GM18858 (cell line): ENCODE measurements around the gene FCHSD2.
"Not testable (repeated sequence)": the region's sequence is repeated elsewhere in the genome, so short reads cannot be mapped to it uniquely, and the experiment has no call there.

Source experiments
- ATAC-seq: cut with Tn5 transposase; IDR thresholded peaks from one replicate; pipeline ENCODE4 v1.9.1; 2021; ENCODE audit not compliant: unreplicated experiment

The FCHSD2 gene

DNA sequence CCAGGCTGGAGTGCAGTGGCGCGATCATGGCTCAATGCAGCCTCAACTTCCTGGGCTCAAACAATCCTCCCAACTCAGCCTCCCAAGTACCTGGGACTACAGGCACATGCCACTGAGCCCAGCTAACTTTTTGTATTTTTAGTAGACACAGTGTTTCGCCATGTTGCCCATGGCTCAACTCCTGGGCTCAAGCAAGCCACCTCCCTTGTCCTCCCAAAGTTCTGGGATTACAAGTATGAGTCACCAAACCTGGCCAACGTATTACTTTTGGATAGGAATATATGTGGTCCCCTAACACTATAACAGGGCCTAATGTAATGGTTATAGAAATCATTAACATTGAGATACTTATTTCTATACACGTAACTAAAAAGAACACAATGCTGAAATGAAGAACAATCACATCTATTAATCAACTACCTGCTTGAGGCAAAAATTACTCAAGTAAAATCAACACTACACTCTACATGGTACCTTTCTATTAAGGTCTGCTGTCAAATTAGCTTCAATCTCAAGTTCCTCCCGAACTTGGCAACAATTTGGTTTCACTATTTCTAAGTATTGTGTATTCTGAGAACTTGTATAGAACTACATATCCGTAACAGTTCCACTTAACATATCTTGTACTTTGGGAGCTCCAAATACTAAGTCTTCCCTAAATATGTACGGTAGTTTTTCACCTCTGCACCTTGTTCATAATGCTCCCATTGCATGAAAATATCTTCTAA is 124.9 kb downstream of the FCHSD2 start:
- no peak for ATAC-seq

DNA sequence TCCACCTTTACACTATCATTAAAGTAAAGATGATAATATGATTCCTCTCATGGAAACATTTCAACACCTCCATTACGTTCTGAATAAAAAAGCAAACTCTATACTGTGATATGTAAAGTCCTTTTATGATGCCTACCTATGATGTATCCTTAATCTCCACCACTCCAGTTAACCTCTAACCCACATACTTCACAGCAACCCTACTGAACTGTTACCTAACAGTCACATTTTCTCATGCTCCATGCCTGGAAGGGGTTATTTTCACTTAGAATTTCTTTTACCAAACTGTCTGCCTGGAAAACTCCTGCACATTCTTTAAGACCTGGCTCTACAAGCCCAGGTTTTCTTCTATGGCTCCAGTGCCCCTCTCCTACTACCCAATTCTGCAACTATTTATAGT is 129.1 kb downstream of the FCHSD2 start:
- ATAC-seq: no peak

DNA sequence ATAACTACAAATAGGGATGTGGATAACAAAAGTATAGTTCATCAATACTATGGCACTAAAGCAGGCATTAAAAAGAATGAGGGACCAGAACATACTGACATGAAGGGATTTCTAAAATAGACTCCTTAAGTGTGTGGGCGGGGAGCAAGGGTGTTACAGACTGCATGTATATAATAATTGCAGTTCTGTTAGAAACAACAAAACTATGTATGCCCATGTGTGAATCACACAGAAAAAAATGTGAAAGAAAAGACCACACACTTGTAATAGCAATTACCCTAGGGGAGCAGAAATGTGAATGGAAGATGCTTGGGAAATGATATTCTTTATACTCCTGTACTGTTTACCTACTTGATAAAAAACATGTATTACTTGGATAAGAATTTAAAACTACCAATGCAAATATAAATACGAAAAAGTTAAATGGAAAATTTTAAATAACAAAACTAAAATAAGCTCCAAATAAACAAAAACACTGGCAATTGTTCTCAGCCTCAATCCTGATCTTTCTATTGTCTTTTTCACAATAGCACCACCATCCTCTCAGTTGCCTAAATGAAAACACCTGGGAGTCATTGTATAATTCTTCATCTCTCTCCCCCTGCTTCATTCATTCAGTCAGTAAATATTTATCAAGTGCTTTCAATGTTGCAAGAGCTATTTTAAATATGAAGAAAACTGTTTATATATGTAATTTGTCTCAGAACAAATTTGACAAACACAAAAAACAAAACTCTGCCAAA is 129.8 kb downstream of the FCHSD2 start:
- no peak for ATAC-seq

- no peak for ATAC-seq
Measured at GRCh38 chr11:73011126-73011817, 130.8 kb downstream of the FCHSD2 start.

- no peak for ATAC-seq
Measured at GRCh38 chr11:73009972-73010371, 132.1 kb downstream of the FCHSD2 start.

- no peak for ATAC-seq
Measured at GRCh38 chr11:73004088-73004487, 138.0 kb downstream of the FCHSD2 start.

DNA sequence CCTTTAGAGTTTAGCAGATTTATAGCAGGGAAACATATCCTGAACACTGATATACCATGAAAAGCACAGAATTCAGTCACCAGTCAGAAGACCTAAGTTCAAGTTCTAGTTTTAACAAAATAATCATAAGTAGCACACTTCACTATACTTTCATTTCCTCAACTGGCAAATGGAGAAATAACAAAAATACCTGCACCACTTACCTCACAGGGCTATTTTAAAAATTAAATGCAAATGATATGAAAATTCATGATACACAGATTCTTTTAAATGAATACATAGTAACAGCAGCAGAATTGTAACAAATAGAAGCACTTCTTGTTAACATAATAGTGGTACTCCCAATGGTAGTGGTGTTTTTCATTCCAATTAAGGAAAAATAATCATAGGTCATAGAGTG is 139.0 kb downstream of the FCHSD2 start:
- no peak for ATAC-seq

DNA sequence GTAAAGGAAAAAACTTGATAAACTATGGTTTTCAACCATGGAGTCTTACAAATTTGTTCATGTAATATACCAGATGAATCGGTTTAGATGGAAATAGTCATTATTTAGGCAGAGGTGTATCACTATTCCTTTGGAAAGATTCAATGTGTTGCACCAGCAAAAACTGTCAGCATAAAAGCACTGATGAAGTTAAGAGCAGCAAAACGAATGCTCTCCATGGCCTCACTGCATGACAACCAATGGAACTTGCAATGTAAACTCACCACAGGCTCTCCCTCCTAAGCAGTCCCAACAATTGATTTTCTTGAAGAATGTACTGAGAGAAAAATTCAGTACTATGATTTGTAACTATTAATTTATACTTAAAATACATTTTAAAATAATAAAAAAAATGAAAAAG is 139.9 kb downstream of the FCHSD2 start:
- no peak for ATAC-seq

GRCh38 chr11:73001615-73002014 is 140.5 kb downstream of the FCHSD2 start:
- no peak for ATAC-seq

- ATAC-seq: no peak
Measured at GRCh38 chr11:72998676-72999075, 143.4 kb downstream of the FCHSD2 start.

GRCh38 chr11:72996959-72997358 is 145.2 kb downstream of the FCHSD2 start:
- ATAC-seq: no peak

- no peak for ATAC-seq
Measured at GRCh38 chr11:72989727-72990126, 152.4 kb downstream of the FCHSD2 start.

DNA sequence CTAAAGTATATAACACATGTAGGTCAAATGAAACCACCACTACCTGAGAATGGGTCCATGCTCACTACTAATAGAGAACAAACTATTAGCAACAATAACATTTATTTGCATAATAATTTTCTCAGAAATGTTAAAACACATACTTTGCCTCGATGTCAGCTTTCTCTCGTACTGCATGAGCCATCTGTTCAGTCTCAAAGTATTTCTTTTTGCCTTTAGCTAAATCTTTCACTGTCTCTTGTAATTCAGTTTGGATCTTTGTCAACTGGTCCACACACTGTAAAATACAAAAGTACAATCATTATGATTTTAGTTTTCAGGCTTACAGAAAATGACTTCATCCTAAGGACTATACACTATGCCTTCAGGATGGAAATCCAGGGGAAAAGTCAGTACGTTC is 153.3 kb downstream of the FCHSD2 start:
- no peak for ATAC-seq

GRCh38 chr11:72985645-72986044 is 156.5 kb downstream of the FCHSD2 start:
- ATAC-seq: no peak

DNA sequence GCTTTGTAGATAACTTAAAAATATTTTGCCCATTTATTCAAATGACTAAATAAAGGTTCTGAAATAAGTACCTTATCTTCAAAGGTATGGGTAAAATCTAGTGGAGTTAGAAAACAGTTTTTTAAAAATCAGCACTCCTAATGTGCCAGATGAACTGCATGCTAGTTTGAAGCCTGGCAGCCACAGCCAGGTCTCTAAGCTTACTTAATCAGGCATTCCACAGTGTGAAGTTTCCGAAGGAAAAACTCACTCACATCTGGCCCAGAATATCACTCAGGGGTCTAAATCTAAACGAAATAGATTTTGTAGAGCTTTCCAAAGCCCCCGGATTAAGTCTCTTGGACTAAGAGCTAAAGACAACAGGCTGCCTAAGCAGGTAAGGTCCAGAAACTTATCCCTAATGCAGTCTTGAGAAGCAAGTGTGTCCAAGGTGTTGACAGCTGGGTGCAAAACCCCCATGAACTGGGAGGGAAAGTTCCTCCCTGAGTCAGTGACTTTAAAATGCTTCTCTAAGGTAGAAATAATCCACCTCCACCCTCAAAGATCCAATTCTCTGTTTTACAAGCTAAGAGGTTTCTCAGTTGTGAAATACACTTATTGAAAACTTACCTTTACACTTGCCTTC is 157.6 kb downstream of the FCHSD2 start:
- no peak for ATAC-seq

GRCh38 chr11:72983560-72983959 is 158.6 kb downstream of the FCHSD2 start:
- ATAC-seq: no peak

DNA sequence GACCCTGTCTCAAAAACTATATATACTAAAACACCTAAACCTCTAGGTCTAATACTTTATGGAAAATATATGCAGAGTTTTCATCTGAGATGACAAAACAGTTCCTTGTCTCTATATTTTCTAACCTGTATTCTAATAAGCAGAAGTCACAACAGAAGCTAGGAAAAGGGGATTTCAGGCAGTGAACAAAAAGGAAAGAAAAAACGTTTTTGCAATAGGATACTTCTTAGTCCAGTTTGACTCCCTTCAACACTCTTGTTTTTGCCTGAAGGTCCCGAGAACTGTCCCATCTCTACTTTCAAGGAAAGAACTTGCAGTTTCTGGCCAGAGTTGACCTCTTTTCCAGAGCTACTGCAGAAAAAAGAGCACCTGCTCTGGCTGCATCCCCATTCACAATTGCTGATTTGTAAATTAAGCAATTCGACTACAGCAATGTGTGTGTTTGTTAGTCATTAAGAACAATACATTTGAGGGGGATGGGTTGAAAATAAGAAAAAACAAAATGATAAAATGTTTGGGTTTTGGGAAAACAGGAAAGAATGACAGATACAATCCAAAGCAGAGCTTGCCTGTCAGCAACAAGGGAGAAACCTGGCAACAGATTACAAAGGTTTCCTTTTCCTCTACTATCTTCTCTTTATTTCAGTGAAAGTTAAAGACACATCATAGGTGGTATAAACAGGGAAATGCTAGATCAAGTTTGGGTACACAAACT is 160.0 kb downstream of the FCHSD2 start:
- no peak for ATAC-seq

GRCh38 chr11:72981080-72981479 is 161.0 kb downstream of the FCHSD2 start:
- ATAC-seq: no peak

- not testable (repeated sequence) for ATAC-seq
Measured at GRCh38 chr11:72977782-72978181, 164.3 kb downstream of the FCHSD2 start.

DNA sequence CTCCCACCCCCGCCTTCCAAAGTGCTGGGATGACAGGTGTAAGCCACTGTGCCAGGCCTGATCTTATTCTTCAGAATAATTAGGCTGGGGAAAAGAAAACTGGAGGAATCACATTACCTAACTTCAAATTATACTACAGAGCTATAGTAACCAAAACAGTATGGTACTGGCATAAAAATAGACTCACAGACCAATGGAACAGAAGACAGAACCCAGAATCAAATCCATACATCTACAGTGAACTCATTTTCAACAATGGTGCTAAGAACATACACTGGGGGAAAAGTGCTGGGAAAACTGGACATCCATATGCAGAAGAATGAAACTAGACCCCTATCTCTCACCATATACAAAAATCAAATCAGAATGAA is 165.6 kb downstream of the FCHSD2 start:
- not testable (repeated sequence) for ATAC-seq
